ENCODE results near the gene KRT8.

The KRT8 gene

DNA sequence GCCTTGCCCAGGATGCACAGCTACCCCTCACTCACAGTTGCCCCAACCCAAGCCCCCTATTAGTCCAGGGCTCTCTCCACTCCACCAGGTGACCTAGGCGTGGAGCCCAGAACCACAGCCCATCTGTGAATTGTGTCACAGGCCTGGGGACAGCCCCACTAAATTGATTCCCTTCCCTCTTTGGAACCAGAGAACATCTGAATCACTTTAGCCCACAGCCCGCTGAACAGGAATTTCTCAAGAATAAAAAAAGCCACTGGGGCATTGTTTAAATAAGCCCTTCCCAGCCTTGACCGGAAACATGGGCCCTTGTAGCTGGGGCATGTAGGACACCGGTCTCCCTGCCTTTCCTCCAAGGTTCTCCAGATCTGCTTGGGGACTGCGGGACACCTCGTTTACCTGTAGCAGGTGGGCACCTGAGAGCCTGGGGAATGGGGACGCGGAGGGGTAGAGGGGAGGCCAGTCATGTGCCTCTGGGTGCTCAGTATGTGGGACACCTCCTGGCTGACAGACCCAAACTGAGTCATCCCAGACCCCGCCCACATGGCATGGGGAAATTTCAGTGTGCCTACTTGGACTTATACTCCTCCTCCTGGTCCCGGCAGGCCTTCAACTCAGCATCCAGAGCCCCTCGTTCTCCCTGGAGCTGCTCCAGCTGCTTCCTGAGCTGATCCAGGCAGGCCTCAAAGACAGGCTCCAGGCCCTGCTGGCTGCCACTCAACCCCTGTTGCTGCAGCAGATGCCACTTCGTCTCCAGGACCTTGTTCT lies 57.4 kb downstream of the KRT8 start:
- POLR2A ChIA-PET, result no interaction called here
- DNase-seq (ENCODE audit: low read depth, low spot score), result no peak
- H3K4me3 ChIP-seq (ENCODE audit: low read depth, low read length), result no peak overlapping the region
- CTCF ChIA-PET, result interaction anchor here (0.6 to 1.4 kb wide), 3 partner anchors 23 to 475 kb away, joined by 3 read pairs; no protein-coding TSS in a partner anchor
- TF ChIP-seq, protein P1, sequence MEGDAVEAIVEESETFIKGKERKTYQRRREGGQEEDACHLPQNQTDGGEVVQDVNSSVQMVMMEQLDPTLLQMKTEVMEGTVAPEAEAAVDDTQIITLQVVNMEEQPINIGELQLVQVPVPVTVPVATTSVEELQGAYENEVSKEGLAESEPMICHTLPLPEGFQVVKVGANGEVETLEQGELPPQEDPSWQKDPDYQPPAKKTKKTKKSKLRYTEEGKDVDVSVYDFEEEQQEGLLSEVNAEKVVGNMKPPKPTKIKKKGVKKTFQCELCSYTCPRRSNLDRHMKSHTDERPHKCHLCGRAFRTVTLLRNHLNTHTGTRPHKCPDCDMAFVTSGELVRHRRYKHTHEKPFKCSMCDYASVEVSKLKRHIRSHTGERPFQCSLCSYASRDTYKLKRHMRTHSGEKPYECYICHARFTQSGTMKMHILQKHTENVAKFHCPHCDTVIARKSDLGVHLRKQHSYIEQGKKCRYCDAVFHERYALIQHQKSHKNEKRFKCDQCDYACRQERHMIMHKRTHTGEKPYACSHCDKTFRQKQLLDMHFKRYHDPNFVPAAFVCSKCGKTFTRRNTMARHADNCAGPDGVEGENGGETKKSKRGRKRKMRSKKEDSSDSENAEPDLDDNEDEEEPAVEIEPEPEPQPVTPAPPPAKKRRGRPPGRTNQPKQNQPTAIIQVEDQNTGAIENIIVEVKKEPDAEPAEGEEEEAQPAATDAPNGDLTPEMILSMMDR (IDR thresholded peaks at IDR 0.05; ENCODE audit: insufficient read depth, low read length, missing control alignments), result no peak

Data from AG04449 (cell line).